ENCODE measurements around the gene GAST.

DNA sequence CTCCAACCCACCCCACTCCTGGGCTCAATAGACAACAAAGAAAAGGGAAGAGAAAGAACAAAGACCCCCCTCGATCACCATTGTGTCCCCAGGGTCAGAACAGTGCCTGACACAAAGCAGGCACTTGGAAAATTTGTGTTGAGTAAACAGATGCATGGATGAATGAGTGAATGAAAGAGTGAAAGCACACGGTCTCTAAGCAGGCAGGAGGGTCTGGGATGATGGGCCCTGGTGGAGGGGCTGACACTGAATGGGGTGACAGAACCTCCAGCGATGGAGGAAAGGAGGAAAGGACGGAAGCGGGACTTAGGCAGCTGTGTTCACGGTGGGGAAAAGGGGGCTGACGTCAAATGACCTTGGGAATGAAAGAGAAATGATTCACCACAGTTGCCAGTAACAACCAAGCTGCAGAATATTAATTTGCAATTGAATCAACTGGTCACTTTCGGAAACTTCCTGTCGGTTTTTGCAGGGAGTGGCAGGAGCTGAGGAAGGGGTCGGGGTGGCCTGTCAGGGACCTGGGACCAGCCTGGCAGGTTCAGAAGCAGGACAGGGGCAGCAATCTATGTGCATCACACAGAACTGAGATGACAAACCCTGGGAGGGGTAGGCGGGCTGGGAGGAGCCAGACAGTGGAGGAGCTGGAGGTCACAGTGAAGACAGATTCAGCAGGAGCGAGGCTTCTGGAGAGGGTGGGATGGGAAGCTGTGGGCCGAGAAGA lies 6.7 kb upstream of the GAST start:
- TF ChIP-seq EP300 (IDR thresholded peaks at IDR 0.05; ENCODE audit: low read depth) (no peak), POLR2A (IDR thresholded peaks at IDR 0.05) (no peak)

All from transverse colon (tissue), 1 donor.